Measurements from ENCODE around the gene PELI3.

Gene PELI3

DNA sequence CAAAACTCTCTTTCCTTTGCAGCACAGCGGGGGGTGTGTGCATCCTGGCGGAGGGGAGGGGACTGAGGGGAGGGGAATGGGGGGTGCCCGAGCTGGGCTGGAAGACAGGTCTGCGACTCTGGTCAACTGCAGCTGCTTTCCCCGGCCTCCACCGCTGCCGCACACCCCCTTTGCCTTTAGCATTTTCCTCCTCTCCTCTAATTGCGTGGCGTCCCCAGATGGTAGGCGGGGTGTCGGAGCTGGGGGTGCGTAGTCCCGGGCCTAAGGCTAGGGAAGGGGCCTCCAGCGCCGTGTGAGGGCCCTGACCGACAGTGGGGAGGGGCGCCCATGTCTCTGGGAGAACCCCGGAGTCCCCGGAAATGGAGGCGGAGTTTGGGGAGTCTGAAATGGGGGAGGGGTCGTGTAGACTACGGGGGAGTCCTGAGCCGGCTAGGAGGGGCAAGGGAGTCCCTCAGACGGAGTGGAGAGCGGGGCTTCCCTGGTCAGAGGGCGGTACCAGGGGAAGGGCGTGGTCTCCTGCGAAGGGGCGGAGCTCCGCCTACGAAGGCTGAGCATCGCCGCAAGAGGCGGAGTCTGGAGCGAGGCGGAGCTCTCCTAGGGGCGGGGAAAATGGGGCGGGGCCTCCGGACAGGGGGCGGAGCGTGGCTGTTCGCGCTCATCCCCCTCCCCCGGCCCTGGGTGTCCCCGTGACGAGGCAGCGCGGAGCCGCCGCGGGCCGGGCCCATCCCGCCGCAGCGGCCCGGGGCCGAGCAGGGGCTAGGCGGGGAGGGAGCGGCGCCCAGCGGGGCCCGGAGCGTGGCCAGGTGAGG, at the start of gene PELI3:
Gene PELI3, plus strand, starts transcription at position 681 of the 809 bp plus-strand sequence. CDS start 1,224 bp downstream, outside the sequence.
- no peak for TF ChIP-seq EZH2 (IDR thresholded peaks at IDR 0.05; ENCODE audit: borderline replicate concordance, low read depth, low read length, severe bottlenecking)
- TF ChIP-seq, protein P1, sequence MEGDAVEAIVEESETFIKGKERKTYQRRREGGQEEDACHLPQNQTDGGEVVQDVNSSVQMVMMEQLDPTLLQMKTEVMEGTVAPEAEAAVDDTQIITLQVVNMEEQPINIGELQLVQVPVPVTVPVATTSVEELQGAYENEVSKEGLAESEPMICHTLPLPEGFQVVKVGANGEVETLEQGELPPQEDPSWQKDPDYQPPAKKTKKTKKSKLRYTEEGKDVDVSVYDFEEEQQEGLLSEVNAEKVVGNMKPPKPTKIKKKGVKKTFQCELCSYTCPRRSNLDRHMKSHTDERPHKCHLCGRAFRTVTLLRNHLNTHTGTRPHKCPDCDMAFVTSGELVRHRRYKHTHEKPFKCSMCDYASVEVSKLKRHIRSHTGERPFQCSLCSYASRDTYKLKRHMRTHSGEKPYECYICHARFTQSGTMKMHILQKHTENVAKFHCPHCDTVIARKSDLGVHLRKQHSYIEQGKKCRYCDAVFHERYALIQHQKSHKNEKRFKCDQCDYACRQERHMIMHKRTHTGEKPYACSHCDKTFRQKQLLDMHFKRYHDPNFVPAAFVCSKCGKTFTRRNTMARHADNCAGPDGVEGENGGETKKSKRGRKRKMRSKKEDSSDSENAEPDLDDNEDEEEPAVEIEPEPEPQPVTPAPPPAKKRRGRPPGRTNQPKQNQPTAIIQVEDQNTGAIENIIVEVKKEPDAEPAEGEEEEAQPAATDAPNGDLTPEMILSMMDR (IDR thresholded peaks at IDR 0.05; ENCODE audit: borderline replicate concordance, extremely low read depth, low read length, poor library complexity, severe bottlenecking): no peak
- Histone ChIP-seq H2AFZ (ENCODE audit: low read depth, low read length) (peak within 1 kb of the TSS; percentile 61), H4K20me1 (ENCODE audit: insufficient read depth, low read length) (no peaks in the 10 kb centered on the region), H3K27ac (ENCODE audit: low read length) (peak within 1 kb of the TSS; percentile 39; the same call in 1 of the 2 replicates), H3K9me3 (ENCODE audit: insufficient read depth, low read length, severe bottlenecking) (no peaks in the 10 kb centered on the region), H3K36me3 (ENCODE audit: insufficient read depth, low read length) (no peaks in the 10 kb centered on the region), H3K9ac (ENCODE audit: low read depth, low read length) (peak within 1 kb of the TSS; percentile 72), H3K4me2 (ENCODE audit: insufficient read depth, low read length) (peak within 1 kb of the TSS; percentile 100), H3K4me3 (ENCODE audit: low read depth in 1 of 2, low read length in 2 of 2) (peak within 1 kb of the TSS; percentile 78 to 91), H3K27me3 (ENCODE audit: insufficient read depth, low read length, poor library complexity) (no peaks in the 10 kb centered on the region), H3K4me1 (ENCODE audit: insufficient read depth, low read length) (peaks cover 21% of the 10 kb centered on the region), H3K79me2 (ENCODE audit: insufficient read depth, low read length) (no peaks in the 10 kb centered on the region)
- DNase-seq: peak; percentile 92
- ATAC-seq (ENCODE audit: insufficient read depth, low read depth): peak; percentile 86

DNA sequence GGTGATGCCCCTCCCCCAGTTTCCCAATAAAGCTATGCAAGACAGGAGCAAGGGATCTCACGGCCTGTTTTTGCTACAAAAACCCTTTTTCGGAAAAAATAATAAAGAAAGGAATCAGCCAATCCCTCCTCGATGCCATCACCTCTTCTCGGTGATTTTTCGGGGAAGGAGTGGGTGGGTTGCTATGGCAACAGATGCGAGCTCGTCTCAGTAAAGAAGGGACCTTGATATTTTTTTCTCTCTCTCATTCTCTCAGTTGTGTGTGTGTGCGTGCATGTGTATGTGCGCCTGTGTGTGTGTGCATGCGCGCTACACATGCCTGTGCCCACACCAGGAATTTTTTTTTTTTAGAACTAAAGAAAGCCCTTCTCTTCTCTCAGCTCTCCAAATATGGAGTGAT, 49.7 kb upstream of the PELI3 start:
- H2AFZ ChIP-seq (ENCODE audit: low read depth, low read length): no peak overlapping the region
- peaks cover 30% of the 10 kb centered on the region for H4K20me1 ChIP-seq (ENCODE audit: insufficient read depth, low read length)
- DNase-seq (no peak), ATAC-seq (ENCODE audit: insufficient read depth, low read depth) (no peak)
- no peak for TF ChIP-seq EZH2 (IDR thresholded peaks at IDR 0.05; ENCODE audit: borderline replicate concordance, low read depth, low read length, severe bottlenecking)
- TF ChIP-seq, protein P1 (IDR thresholded peaks at IDR 0.05; ENCODE audit: borderline replicate concordance, extremely low read depth, low read length, poor library complexity, severe bottlenecking): no peak
- peaks cover 4% of the 10 kb centered on the region for H3K27me3 ChIP-seq (ENCODE audit: insufficient read depth, low read length, poor library complexity)
- no peak overlapping the region for H3K9ac ChIP-seq (ENCODE audit: low read depth, low read length)
- H3K4me2 ChIP-seq (ENCODE audit: insufficient read depth, low read length): no peak overlapping the region
- no peaks in the 10 kb centered on the region for H3K4me1 ChIP-seq (ENCODE audit: insufficient read depth, low read length)
- no peaks in the 10 kb centered on the region for H3K79me2 ChIP-seq (ENCODE audit: insufficient read depth, low read length)
- H3K4me3 ChIP-seq (ENCODE audit: low read depth in 1 of 2, low read length in 2 of 2): no peak overlapping the region
- H3K27ac ChIP-seq (ENCODE audit: low read length): no peak overlapping the region
- no peaks in the 10 kb centered on the region for H3K9me3 ChIP-seq (ENCODE audit: insufficient read depth, low read length, severe bottlenecking)
- H3K36me3 ChIP-seq (ENCODE audit: insufficient read depth, low read length): no peaks in the 10 kb centered on the region

DNA sequence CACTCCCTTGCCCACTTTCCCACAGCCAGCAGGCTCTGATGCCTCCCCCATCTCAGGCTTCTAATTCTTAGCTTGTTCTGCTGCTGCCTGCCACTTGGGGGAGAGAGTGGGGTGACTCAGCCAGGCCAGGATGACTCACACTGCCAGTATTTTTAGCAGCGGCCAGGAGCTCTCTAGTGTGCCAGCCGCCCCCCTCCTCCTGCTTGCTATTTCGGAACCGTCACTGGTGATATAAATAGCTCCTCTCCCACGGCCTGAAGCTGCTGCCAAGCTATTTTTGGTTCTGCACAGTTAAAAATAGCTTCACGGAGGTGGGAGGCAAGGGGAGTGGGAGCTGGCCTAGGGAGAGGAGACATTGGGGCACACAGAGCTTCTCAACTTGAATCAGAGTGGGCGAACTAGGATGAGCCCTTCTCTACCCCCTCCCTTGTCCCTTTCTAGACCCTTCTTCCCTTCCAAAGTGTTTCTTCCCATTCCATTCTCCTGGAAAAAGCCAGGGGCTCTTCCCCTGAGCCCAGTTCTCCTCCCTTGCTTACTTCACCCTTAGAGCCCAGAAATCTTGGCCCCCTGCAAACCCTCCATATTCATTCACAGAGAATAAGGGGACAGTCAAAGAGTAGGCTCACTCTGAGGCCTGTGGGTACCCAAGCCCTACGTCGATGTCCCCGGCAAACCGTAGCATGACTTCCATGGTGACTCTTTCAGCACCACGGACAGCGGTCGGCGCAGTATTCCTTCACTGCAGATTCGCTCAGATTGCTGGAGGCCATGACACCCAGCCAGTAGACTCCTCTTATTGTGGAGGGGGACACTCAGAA, 48.3 kb upstream of the PELI3 start:
- Histone ChIP-seq H3K9ac (ENCODE audit: low read depth, low read length) (no peak overlapping the region), H3K36me3 (ENCODE audit: insufficient read depth, low read length) (no peaks in the 10 kb centered on the region), H2AFZ (ENCODE audit: low read depth, low read length) (no peak overlapping the region), H3K27me3 (ENCODE audit: insufficient read depth, low read length, poor library complexity) (peaks cover 4% of the 10 kb centered on the region), H3K4me3 (ENCODE audit: low read depth in 1 of 2, low read length in 2 of 2) (no peak overlapping the region), H3K4me1 (ENCODE audit: insufficient read depth, low read length) (no peaks in the 10 kb centered on the region), H3K4me2 (ENCODE audit: insufficient read depth, low read length) (no peak overlapping the region), H3K9me3 (ENCODE audit: insufficient read depth, low read length, severe bottlenecking) (no peaks in the 10 kb centered on the region), H3K79me2 (ENCODE audit: insufficient read depth, low read length) (no peaks in the 10 kb centered on the region), H4K20me1 (ENCODE audit: insufficient read depth, low read length) (peaks cover 43% of the 10 kb centered on the region), H3K27ac (ENCODE audit: low read length) (no peak overlapping the region)
- peak; percentile 79 for DNase-seq
- ATAC-seq (ENCODE audit: insufficient read depth, low read depth): peak; percentile 71
- TF ChIP-seq EZH2 (IDR thresholded peaks at IDR 0.05; ENCODE audit: borderline replicate concordance, low read depth, low read length, severe bottlenecking): no peak
- TF ChIP-seq, protein P1 (IDR thresholded peaks at IDR 0.05; ENCODE audit: borderline replicate concordance, extremely low read depth, low read length, poor library complexity, severe bottlenecking): no peak

Measured in DND-41 (cell line).